Measurements from ENCODE around the gene SCN4B.

GRCh38 chr11:118088531-118088930 lies 64.1 kb downstream of the SCN4B start:
- TF ChIP-seq RARB (CRISPR knock-in tag; IDR thresholded peaks at IDR 0.05) (no peak), ZNF70 (CRISPR knock-in tag; IDR thresholded peaks at IDR 0.05) (no peak), CSRNP3 (CRISPR knock-in tag; IDR thresholded peaks at IDR 0.05) (no peak), OSR1 (CRISPR knock-in tag; IDR thresholded peaks at IDR 0.05) (no peak)

Data from SK-N-SH treated with all-trans-retinoic acid at 6 μM for 48 hours (cell line).